ENCODE results near the gene MYH8. TPM values are rescaled to one million over a fixed set of nuclear protein-coding genes. Genes with fewer than 3 reads are reported as not detected.

MYH8 gene
- polyA plus RNA-seq, 1 of the 3 experiments (the other 2 are of a cell fraction): under 0.01 TPM

DNA sequence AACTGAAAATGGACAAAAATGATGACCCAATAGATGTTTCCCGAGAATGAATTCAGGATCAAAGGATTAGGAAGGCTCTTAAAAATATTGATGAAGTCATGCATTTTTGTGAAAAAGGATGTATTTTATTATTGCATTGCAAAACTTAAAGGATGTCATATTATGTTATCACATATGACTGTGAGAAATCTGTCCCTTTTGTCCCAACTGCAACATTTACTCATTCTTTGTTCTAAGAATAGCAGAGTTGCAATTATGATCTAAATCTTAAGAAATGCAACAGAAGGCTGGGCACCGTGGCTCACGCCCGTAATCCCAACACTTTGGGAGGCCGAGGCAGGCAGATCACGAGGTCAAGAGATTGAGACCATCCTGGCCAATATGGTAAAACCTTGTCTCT, 35.9 kb downstream of the MYH8 start (continued):
- TF ChIP-seq, protein P1, sequence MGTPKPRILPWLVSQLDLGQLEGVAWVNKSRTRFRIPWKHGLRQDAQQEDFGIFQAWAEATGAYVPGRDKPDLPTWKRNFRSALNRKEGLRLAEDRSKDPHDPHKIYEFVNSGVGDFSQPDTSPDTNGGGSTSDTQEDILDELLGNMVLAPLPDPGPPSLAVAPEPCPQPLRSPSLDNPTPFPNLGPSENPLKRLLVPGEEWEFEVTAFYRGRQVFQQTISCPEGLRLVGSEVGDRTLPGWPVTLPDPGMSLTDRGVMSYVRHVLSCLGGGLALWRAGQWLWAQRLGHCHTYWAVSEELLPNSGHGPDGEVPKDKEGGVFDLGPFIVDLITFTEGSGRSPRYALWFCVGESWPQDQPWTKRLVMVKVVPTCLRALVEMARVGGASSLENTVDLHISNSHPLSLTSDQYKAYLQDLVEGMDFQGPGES (IDR thresholded peaks at IDR 0.05; ENCODE audit: low read depth, low read length): no peak
- TF ChIP-seq EP300 (IDR thresholded peaks at IDR 0.05; ENCODE audit: borderline replicate concordance in 1 of 2, low read depth in 1 of 2, low read length in 1 of 2): no peak
- no peak for TF ChIP-seq POLR2AphosphoS5 (IDR thresholded peaks at IDR 0.05; ENCODE audit: low read depth, low read length)
- TF ChIP-seq EZH2phosphoT487 (IDR thresholded peaks at IDR 0.05; ENCODE audit: borderline replicate concordance, low read depth): no peak
- TF ChIP-seq, protein P2, sequence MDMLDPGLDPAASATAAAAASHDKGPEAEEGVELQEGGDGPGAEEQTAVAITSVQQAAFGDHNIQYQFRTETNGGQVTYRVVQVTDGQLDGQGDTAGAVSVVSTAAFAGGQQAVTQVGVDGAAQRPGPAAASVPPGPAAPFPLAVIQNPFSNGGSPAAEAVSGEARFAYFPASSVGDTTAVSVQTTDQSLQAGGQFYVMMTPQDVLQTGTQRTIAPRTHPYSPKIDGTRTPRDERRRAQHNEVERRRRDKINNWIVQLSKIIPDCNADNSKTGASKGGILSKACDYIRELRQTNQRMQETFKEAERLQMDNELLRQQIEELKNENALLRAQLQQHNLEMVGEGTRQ (IDR thresholded peaks at IDR 0.05; ENCODE audit: borderline replicate concordance, low read depth, low read length): no peak

- no peaks in the 10 kb centered on the region for H3K9me3 ChIP-seq
- H2AFZ ChIP-seq (ENCODE audit: low read depth): no peak overlapping the region
- TF ChIP-seq NRF1 (IDR thresholded peaks at IDR 0.05; ENCODE audit: low read depth, low read length) (no peak), CHD2 (IDR thresholded peaks at IDR 0.05; ENCODE audit: low read length, partially characterized antibody) (no peak), MXI1 (IDR thresholded peaks at IDR 0.05; ENCODE audit: low read depth, low read length) (no peak), SMC3 (IDR thresholded peaks at IDR 0.05; ENCODE audit: low read depth, low read length) (no peak), ZBTB33 (IDR thresholded peaks at IDR 0.05; ENCODE audit: borderline replicate concordance, low read depth) (no peak), YY1 (IDR thresholded peaks at IDR 0.05; ENCODE audit: low read depth) (no peak), RFX5 (IDR thresholded peaks at IDR 0.05; ENCODE audit: low read length) (no peak)
- TF ChIP-seq, protein P3, sequence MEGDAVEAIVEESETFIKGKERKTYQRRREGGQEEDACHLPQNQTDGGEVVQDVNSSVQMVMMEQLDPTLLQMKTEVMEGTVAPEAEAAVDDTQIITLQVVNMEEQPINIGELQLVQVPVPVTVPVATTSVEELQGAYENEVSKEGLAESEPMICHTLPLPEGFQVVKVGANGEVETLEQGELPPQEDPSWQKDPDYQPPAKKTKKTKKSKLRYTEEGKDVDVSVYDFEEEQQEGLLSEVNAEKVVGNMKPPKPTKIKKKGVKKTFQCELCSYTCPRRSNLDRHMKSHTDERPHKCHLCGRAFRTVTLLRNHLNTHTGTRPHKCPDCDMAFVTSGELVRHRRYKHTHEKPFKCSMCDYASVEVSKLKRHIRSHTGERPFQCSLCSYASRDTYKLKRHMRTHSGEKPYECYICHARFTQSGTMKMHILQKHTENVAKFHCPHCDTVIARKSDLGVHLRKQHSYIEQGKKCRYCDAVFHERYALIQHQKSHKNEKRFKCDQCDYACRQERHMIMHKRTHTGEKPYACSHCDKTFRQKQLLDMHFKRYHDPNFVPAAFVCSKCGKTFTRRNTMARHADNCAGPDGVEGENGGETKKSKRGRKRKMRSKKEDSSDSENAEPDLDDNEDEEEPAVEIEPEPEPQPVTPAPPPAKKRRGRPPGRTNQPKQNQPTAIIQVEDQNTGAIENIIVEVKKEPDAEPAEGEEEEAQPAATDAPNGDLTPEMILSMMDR (IDR thresholded peaks at IDR 0.05): no peak
- TF ChIP-seq, protein P1 (IDR thresholded peaks at IDR 0.05; ENCODE audit: low read depth, low read length): no peak
- no peak overlapping the region for H3K4me2 ChIP-seq
- H3F3A ChIP-seq (replicated peaks; ENCODE audit: insufficient read depth): no peaks in the 10 kb centered on the region
- no peak overlapping the region for H3K4me3 ChIP-seq (ENCODE audit: low read depth in 2 of 2, low read length in 1 of 2)
- no peaks in the 10 kb centered on the region for H3K36me3 ChIP-seq (replicated peaks in 1 of 2; ENCODE audit: control insufficient read depth in 1 of 2, insufficient read depth in 2 of 2, low read length in 1 of 2)
- H3K4me1 ChIP-seq (ENCODE audit: control insufficient read depth in 1 of 2, insufficient read depth in 2 of 2, low read depth in 1 of 2, low read length in 1 of 2): no peaks in the 10 kb centered on the region
- no peak overlapping the region for H3K27ac ChIP-seq (ENCODE audit: low read depth in 2 of 2, low read length in 1 of 2)
- H3K9me2 ChIP-seq: no peaks in the 10 kb centered on the region
- H3K27me3 ChIP-seq (ENCODE audit: insufficient read depth): no peaks in the 10 kb centered on the region
- POLR2A ChIA-PET: no interaction called here
- WGBS (ENCODE audit: low lambda C conversion rate): 42% methylated on average over 8 of the region's 8 CpGs
- CTCF ChIA-PET: no interaction called here
- no peaks in the 10 kb centered on the region for H4K20me1 ChIP-seq (ENCODE audit: insufficient read depth)
- no peak for DNase-seq
- no peaks in the 10 kb centered on the region for H3K79me2 ChIP-seq (ENCODE audit: insufficient read depth)
- H3K9ac ChIP-seq: no peak overlapping the region
These were observed 37.6 kb downstream of the MYH8 start for GRCh38 chr17:10384175-10384574.
